Measurements from ENCODE around the gene CHL1.

The CHL1 gene

GRCh38 chr3:228442-229182, 32.0 kb downstream of the CHL1 start:
- no peak for DNase-seq

- DNase-seq: no peak
Observed at GRCh38 chr3:229183-229661, 32.7 kb downstream of the CHL1 start.

GRCh38 chr3:236881-237280, 40.3 kb downstream of the CHL1 start:
- no peak for DNase-seq

- no peak for DNase-seq
Observed at GRCh38 chr3:242602-243355, 46.2 kb downstream of the CHL1 start.

- DNase-seq: no peak
Observed at GRCh38 chr3:243356-243725, 46.8 kb downstream of the CHL1 start.

- DNase-seq: no peak
Observed at GRCh38 chr3:244041-244440, 47.5 kb downstream of the CHL1 start.

- DNase-seq: no peak
Observed at GRCh38 chr3:247916-248315, 51.4 kb downstream of the CHL1 start.

- DNase-seq: no peak
Observed at GRCh38 chr3:248864-249520, 52.4 kb downstream of the CHL1 start.

- DNase-seq: no peak
Observed at GRCh38 chr3:249587-250262, 53.2 kb downstream of the CHL1 start.

GRCh38 chr3:256501-256900, 59.9 kb downstream of the CHL1 start:
- no peak for DNase-seq

GRCh38 chr3:257826-258225, 61.3 kb downstream of the CHL1 start:
- DNase-seq: no peak

GRCh38 chr3:260898-261297, 64.3 kb downstream of the CHL1 start:
- DNase-seq: no peak

GRCh38 chr3:263393-263792, 66.8 kb downstream of the CHL1 start:
- DNase-seq: no peak

- no peak for DNase-seq
Observed at GRCh38 chr3:264394-265156, 68.0 kb downstream of the CHL1 start.

- DNase-seq: no peak
Observed at GRCh38 chr3:267101-267500, 70.5 kb downstream of the CHL1 start.

GRCh38 chr3:270688-271087, 74.1 kb downstream of the CHL1 start:
- no peak for DNase-seq

- DNase-seq: no peak
Observed at GRCh38 chr3:274927-275326, 78.4 kb downstream of the CHL1 start.

- no peak for DNase-seq
Observed at GRCh38 chr3:277873-278272, 81.3 kb downstream of the CHL1 start.

GRCh38 chr3:278300-279064, 81.9 kb downstream of the CHL1 start:
- no peak for DNase-seq

- DNase-seq: no peak
Observed at GRCh38 chr3:279325-279724, 82.8 kb downstream of the CHL1 start.

GRCh38 chr3:280681-281080, 84.1 kb downstream of the CHL1 start:
- no peak for DNase-seq

GRCh38 chr3:284322-284721, 87.8 kb downstream of the CHL1 start:
- no peak for DNase-seq

Measured in fibroblast of upper back skin (primary cell).